Esophagus squamous epithelium (tissue), 5 donors: Measurements from ENCODE around the gene FBXO10. TPM values are rescaled to one million over a fixed set of nuclear protein-coding genes. Genes with fewer than 3 reads are reported as not detected.

Source experiments
- DNase-seq: peaks from one replicate; lab custom pipeline; 2025; lab: John Stamatoyannopoulos, UW
- H3K27ac ChIP-seq, 4 donors: fragments of 200-600 bp; sonication (generic); one replicate each; pipeline ENCODE4 v1.5.1; 2016 to 2019; ENCODE audit warnings: mild to moderate bottlenecking in 1 of 4
- H3K27me3 ChIP-seq, 4 donors: fragments of 200-600 bp; sonication (generic); 1 replicate in 3 of 4; 2 replicates in 1 of 4; pipeline versions ENCODE4 v1.5.1 to v1.6.0; 2017 to 2021; ENCODE audit warnings: antibody characterized with exemption in 1 of 4
- H3K36me3 ChIP-seq, 3 donors: fragments of 200-600 bp; sonication (generic); one replicate each; pipeline ENCODE4 v1.5.1; 2016 to 2019
- H3K4me1 ChIP-seq, 3 donors: fragments of 200-600 bp; sonication (generic); one replicate each; pipeline ENCODE4 v1.5.1; 2017 to 2019
- H3K4me3 ChIP-seq, 4 donors: fragments of 200-600 bp; sonication (generic); 1 replicate in 3 of 4; 2 replicates in 1 of 4; pipeline ENCODE4 v1.5.1; 2016 to 2019; ENCODE audit warnings: mild to moderate bottlenecking in 2 of 4, moderate library complexity in 1 of 4
- H3K9me3 ChIP-seq, 3 donors: fragments of 200-600 bp; sonication (generic); one replicate each; pipeline ENCODE4 v1.5.1; 2016 to 2019
- POLR2A ChIP-seq, 4 donors: fragments of 450-650 bp; IDR thresholded peaks; one replicate each; pipeline ENCODE4 v1.6.1; 2017; ENCODE audit warnings: antibody characterized with exemption in 4 of 4, mild to moderate bottlenecking in 4 of 4, moderate library complexity in 3 of 4
- WGBS, 2 donors: methylation state at CpG; one replicate each; pipeline ENCODE4 v1.1.5; 2018; 5-methylcytosine and 5-hydroxymethylcytosine counted together
- intact Hi-C: fragments of 100-400 bp; cut with DNase I; formaldehyde crosslinking; loops from one replicate; pipeline ENCODE4 v1.15.0; 2022
- total RNA-seq, 4 donors: library from RNA; depleted of rRNA; stranded (reverse); fragments of >200 nt; gene quantifications; one replicate each; pipeline ENCODE4 v1.1.0, GENCODE V29; 2016
- TF ChIP-seq, protein P1 (sequence below), 6 experiments: fragments of 450-650 bp in 4 of 6; fragments of 200-600 bp in 2 of 6; sonication (generic) in 2 of 6; IDR thresholded peaks; one replicate each; pipeline ENCODE4 v1.5.1; 2016 to 2019; ENCODE audit warnings: antibody characterized with exemption in 6 of 6, mild to moderate bottlenecking in 4 of 6, moderate library complexity in 4 of 6
- donor health status: DM: yes; HTN: yes; CAD: no.

Gene FBXO10
- total RNA-seq, 4 donors from 2014 or later, result 3.4 to 6.0 (median 4.4) TPM

DNA sequence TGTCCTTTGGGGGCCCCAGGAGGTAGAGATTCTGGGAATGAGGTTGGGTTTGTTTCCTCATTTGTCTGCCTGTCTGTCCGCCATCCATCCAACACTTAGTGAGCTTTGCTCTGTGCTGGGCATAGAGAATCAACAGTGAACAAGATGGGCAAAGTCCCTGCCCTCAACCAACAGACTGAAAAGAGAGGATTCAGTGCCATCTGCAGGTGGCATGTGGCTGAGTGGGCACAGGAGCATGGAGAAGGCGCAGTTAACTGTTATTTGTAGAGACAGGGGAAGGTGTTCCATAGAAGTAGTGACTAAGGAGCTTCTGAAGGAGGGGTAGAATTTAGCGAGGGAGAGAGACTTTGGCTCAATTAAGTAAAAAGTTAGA is 67.4 kb downstream of the FBXO10 start:
- peaks cover 0 to under 1% (median 0%) of the 10 kb centered on the region in 3 donors for H3K4me1 ChIP-seq
- no peak overlapping the region for H3K4me3 ChIP-seq
- TF ChIP-seq, protein P1, sequence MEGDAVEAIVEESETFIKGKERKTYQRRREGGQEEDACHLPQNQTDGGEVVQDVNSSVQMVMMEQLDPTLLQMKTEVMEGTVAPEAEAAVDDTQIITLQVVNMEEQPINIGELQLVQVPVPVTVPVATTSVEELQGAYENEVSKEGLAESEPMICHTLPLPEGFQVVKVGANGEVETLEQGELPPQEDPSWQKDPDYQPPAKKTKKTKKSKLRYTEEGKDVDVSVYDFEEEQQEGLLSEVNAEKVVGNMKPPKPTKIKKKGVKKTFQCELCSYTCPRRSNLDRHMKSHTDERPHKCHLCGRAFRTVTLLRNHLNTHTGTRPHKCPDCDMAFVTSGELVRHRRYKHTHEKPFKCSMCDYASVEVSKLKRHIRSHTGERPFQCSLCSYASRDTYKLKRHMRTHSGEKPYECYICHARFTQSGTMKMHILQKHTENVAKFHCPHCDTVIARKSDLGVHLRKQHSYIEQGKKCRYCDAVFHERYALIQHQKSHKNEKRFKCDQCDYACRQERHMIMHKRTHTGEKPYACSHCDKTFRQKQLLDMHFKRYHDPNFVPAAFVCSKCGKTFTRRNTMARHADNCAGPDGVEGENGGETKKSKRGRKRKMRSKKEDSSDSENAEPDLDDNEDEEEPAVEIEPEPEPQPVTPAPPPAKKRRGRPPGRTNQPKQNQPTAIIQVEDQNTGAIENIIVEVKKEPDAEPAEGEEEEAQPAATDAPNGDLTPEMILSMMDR (IDR thresholded peaks at IDR 0.05), result no peak
- TF ChIP-seq POLR2A (IDR thresholded peaks at IDR 0.05), result no peak
- DNase-seq, result no peak
- WGBS, 2 donors, result 76 to 88% methylated on average over 2 to 3 of the region's 3 CpGs
- no peaks in the 10 kb centered on the region for H3K27me3 ChIP-seq
- no peak overlapping the region for H3K27ac ChIP-seq
- intact Hi-C loops, result no loop called here
- no peaks in the 10 kb centered on the region for H3K9me3 ChIP-seq
- peaks cover 0 to 54% (median 5%) of the 10 kb centered on the region in 3 donors for H3K36me3 ChIP-seq

DNA sequence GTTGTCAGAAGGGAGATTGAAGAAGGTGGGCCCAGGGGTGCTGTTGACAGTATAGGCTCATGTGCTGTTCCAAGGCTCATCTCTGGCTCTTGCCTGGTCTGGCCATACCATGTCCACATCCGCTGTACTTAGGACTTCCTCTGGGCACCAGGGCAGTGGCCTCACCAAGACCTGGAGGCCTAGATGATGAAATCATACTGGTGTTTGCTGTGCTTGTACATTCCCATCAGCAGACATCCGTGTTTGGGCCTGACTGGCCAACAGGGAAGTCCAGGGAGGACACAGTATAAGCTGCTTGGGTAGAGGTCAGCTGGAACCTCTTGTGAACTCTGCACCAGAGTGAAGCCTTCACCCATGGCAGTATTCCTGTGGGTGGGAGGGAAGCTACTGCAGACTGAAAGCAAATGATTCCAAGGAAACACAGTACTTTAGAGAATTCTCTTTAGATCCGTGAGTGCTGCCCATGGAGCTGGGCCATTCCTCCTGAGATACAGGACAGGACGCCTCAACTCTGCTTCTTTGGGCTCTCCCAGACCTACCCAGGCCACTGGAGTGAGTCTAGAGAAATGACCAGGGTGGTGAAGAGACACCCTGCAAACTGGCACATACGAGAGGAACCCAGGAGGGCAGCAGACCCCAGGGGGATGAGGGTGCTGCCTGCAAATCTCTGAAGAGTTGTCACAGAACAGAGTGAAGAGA is 67.9 kb downstream of the FBXO10 start:
- no peak for TF ChIP-seq POLR2A (IDR thresholded peaks at IDR 0.05)
- TF ChIP-seq, protein P1 (IDR thresholded peaks at IDR 0.05), result no peak
- intact Hi-C loops, result no loop called here
- WGBS, 2 donors, result 78% methylated on average over 3 of the region's 5 CpGs; no CpG with 5 or more reads in 1 of the 2 donors

DNA sequence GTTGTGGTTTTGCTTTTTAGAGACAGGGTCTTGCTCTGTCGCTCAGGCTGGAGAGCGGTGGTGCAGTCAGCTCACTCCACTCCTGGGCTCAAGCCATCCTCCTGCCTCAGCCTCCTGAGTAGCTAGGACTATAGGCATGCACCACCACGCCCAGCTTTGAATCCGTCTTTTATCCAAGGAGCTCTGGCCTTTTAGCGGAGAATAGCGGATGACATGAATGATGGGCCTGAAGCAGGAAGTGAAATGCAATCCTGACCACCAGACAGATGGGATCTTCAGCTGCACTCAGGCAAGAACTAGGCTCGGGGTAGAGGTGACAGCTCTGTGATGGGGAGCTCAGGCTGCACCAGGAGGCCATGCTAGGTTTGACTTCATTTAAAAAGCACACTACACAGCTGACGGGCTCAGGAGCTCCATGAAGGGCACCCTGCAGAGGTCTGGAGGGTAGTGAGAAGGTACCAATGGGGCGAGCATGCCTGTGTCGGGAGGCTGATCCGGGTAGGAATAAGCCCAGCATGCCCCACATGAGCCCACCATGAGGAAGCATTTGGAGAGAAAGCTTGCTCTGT is 68.5 kb downstream of the FBXO10 start:
- Histone ChIP-seq H3K4me1 (peaks cover 0 to 8% (median 0%) of the 10 kb centered on the region in 3 donors), H3K27ac (no peak overlapping the region)

More for the DNA sequence above, 67.9 kb downstream of the FBXO10 start:
- DNase-seq, result no peak
- H3K4me1 ChIP-seq, result peaks cover 0 to 6% (median 0%) of the 10 kb centered on the region in 3 donors
- no peak overlapping the region for H3K4me3 ChIP-seq
- no peaks in the 10 kb centered on the region for H3K9me3 ChIP-seq
- no peak overlapping the region for H3K27ac ChIP-seq
- peaks cover 0 to 60% (median 10%) of the 10 kb centered on the region in 3 donors for H3K36me3 ChIP-seq
- H3K27me3 ChIP-seq, result no peaks in the 10 kb centered on the region

DNA sequence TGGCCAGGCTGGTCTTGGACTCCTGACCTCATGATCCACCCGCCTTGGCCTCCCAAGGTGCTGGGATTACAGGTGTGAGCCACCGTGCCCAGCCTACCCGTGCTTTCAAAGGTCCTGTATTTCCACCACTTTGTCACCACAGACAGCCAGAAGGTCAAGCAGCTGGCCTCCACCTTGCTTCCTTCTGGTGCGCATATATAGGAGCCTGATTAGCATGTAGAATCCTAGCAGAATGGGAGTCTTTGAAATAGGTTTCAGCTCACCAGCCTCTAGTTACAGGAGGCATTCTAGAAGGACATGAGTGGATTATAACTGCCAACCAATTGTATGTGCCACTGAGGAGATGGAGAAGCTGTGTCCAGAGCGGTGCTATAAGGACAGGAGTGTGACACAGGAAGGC is 71.6 kb downstream of the FBXO10 start:
- 67 to 70% methylated on average over 1 to 2 of the region's 5 CpGs for WGBS, 2 donors
- no peaks in the 10 kb centered on the region for H3K9me3 ChIP-seq
- TF ChIP-seq POLR2A (IDR thresholded peaks at IDR 0.05), result no peak
- TF ChIP-seq, protein P1 (IDR thresholded peaks at IDR 0.05), result no peak
- H3K4me3 ChIP-seq, result no peak overlapping the region
- peaks cover 0 to 8% (median 0%) of the 10 kb centered on the region in 3 donors for H3K4me1 ChIP-seq
- H3K27ac ChIP-seq, result peak overlapping the region in 1 of 4 donors; percentile 17
- peaks cover 5 to 92% (median 31%) of the 10 kb centered on the region in 3 donors for H3K36me3 ChIP-seq
- H3K27me3 ChIP-seq, result no peaks in the 10 kb centered on the region
- DNase-seq, result no peak
- intact Hi-C loops, result no loop called here

More for the DNA sequence above, 68.5 kb downstream of the FBXO10 start:
- TF ChIP-seq POLR2A (IDR thresholded peaks at IDR 0.05), result no peak
- TF ChIP-seq, protein P1 (IDR thresholded peaks at IDR 0.05), result no peak
- intact Hi-C loops, result no loop called here
- H3K9me3 ChIP-seq, result no peaks in the 10 kb centered on the region
- WGBS, 2 donors, result 93 to 100% methylated on average over 1 to 7 of the region's 11 CpGs
- peaks cover 5 to 66% (median 14%) of the 10 kb centered on the region in 3 donors for H3K36me3 ChIP-seq
- H3K4me3 ChIP-seq, result no peak overlapping the region
- H3K27me3 ChIP-seq, result no peaks in the 10 kb centered on the region
- no peak for DNase-seq

DNA sequence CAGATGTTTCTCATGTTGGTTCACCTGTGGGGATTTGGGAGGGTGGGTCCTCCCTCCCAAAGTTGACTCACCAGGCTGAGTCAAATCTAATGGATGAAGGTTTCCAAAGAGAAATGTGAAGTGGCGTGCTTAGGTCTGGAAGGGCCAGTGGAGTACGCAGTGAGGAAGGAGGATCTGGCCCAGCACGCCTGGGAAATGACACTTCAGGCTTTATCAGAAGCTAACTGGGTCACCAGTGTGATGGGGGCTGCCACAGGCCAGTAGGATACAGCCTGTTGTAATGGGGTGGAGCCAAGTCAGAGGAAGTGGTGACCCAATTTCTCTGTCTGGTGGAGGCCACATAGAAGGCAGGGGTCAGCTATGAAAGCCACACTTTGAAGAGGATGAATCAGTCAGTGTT is 72.4 kb downstream of the FBXO10 start:
- DNase-seq, result no peak
- WGBS, 2 donors, result 58 to 85% methylated on average over 3 of the region's 3 CpGs
- TF ChIP-seq POLR2A (IDR thresholded peaks at IDR 0.05), result no peak
- TF ChIP-seq, protein P1 (IDR thresholded peaks at IDR 0.05), result no peak
- Histone ChIP-seq H3K36me3 (peaks cover 5 to 99% (median 35%) of the 10 kb centered on the region in 3 donors), H3K4me1 (peaks cover 0 to 8% (median 0%) of the 10 kb centered on the region in 3 donors), H3K27me3 (no peaks in the 10 kb centered on the region), H3K27ac (peak overlapping the region in 3 of 4 donors; percentile 6 to 57 (median 6)), H3K4me3 (no peak overlapping the region), H3K9me3 (no peaks in the 10 kb centered on the region)
- intact Hi-C loops, result no loop called here
